HG03039 (cell line): ENCODE measurements around the gene MTSS2.

Experiments used
- ATAC-seq: cut with Tn5 transposase; IDR thresholded peaks from one replicate; pipeline ENCODE4 v1.9.1; 2021; ENCODE audit warnings: mild to moderate bottlenecking, moderate library complexity; ENCODE audit not compliant: unreplicated experiment

Gene MTSS2

DNA sequence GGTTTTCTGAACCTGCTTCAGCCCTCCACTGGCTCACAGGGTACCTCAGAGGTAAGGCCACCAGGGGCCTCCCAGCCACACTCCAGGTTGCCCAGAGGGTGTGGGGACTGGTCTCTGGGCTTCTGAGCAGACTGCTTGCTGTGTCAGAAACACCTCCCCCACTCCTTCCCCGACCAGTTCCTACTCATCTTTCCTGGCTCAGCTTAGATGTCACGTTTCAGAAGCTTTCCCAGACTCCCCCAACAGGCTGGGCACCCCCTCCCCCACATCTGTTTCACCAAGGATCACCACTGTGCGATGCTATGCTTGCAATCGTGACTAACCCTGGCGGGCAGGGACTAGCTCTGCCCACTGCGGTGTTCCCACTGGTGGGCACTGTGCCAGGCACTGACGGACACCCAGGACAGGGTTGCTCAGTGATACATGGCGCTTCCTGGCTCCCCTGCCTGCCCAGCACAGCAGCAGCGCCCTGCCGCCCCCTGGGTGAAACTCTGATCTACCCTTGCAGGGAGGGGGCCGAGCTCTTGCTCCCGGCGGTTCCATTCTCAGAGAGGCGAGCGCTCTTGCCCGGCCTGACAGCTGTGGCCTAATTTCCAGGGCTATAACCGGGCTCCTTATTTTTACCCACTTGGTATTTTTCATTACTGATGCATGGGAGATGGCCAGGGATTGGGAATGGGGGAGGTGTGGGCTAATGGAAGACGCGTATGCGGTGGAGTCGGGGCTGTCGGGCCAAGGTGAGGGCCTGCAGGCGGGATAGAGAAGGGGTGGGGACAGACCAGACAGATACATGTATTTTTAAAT lies 29.4 kb upstream of the MTSS2 start:
- ATAC-seq, result no peak

DNA sequence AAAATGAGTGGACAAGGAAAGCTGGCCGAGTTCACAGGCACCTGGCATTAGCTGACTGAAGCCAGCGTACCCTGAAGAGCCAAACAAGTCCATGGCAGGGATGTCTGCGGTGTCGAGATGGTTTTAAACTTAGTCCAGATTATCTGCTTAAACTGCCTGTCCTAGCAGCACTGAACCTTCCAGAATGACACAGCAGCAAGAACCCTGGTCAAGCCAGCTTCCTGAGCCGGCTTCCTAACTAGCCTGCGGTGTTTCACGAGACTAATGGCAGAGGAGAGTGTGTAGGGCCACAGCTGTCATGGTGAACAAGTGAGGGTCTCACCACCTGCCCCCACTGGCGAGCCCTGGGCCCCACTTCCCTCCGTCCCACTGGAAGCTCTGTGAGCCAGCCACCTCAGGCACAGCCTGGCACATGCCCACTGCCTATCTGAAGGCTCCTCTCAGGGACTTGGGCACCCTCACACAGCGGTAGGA lies 28.8 kb upstream of the MTSS2 start:
- ATAC-seq, result no peak

DNA sequence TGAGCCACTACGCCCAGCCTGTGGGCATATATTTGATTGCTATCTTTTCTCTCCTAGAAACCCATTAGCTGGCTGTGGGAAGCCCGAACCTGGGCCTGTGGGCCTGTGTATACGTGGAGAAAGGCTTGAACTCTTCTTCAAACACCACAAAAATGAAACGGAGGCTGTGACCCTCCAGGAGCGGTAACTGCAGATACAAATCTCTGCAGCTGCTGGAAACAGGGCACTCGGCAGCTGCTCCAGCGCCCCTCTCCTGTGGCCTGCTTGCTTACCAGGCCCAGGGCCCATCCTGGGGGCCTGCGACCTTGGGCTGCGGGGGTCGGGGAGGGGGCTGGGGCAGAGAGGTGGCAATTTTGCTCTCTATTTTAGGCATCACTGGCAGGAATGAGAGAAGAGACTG lies 28.0 kb upstream of the MTSS2 start:
- no peak for ATAC-seq

DNA sequence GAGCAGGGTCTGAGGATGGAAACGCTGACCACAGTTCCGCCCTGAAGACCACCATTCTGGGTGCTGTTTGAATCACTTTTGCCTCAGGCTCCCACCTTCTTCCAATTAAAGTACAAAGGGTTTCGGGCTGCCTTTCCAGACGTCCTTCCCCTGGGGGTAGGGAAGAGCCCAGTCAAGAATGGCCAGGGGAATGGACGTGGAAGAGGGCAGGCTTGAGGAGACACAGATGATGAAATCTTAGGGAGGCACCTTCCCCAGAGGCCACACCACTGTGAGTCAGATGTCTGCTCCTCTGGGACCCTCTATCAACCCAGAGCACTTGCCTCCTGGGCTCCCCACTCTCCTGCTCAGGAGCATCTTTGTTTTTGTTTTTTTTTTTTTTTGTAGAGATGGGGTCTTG lies 27.5 kb upstream of the MTSS2 start:
- ATAC-seq, result no peak

DNA sequence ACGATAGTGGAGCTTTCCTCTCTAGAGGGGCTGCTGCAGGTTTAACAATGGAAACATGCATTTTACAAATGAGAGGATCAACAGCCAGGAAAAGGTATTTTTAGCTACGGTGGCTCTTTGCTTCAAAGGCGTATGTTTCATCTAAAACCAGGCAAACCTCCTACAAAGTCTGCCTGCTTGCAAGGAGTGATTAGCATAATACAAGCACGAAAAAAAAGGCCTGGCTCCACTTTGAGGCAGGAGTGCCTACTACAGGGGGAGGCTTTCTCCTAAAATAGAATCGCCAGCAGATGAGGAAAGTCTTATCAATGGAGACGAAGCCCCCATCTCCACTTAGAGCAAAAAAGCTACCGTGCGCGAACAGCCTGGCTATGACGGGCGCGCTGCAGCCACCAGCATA lies 27.1 kb upstream of the MTSS2 start:
- no peak for ATAC-seq

DNA sequence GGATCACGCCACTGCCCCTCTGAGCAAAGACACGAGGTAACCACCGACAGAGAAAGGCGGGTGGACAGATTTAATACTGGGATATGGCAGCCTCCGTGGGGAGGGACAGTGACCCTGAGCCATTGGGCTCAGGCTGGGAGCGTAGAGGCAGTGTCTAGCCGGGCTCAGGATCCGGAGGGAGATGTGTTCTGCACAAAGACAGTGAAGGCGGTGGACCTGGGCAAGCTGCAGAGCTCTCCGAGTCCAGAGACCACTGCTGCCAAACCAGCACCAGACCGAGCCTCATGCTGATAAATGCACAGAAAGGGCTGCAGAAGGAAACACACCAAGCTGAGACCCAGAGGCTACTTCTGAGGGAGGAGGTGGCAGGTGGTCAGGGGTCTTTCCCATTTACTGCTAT lies 26.5 kb upstream of the MTSS2 start:
- ATAC-seq, result no peak

DNA sequence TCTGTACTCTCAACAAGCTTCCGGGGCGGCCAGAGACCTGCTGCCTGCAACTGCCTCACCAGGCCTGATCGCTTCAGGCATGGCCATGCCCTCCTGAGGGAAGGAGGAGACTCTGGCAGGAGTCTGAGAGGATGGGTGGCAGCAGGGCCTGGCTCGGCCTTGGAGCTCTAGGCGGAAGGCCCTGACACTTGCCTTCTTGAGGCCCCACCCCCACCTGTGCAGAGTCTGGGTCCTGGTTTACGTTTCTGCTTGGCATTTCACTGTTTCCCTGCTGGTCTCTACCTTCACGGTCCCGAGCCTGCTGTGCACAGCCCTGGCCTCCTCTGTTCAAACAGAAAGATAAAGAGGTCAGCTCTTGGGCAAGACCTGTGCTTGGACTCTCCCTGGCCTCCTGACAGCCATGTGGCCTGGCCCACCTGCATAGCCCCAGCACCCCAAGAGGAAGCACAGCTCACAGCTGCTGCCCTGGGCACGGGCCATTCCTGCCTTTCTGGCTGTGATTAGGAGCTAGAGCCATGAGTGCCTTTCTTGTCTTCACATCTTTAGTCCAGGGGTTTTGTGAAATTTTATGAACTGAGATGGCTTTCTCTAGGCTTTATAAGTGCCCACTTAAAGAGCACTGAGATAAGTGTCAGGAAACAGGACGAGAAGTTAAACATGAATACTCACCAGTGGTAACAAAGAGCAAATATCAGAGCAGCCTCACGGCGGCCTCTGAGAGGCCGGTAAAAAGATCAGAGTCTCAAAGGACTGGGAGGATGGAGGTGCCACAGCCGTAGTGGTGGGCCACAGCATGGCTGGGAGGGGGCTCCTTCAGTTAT lies 25.6 kb upstream of the MTSS2 start:
- no peak for ATAC-seq

DNA sequence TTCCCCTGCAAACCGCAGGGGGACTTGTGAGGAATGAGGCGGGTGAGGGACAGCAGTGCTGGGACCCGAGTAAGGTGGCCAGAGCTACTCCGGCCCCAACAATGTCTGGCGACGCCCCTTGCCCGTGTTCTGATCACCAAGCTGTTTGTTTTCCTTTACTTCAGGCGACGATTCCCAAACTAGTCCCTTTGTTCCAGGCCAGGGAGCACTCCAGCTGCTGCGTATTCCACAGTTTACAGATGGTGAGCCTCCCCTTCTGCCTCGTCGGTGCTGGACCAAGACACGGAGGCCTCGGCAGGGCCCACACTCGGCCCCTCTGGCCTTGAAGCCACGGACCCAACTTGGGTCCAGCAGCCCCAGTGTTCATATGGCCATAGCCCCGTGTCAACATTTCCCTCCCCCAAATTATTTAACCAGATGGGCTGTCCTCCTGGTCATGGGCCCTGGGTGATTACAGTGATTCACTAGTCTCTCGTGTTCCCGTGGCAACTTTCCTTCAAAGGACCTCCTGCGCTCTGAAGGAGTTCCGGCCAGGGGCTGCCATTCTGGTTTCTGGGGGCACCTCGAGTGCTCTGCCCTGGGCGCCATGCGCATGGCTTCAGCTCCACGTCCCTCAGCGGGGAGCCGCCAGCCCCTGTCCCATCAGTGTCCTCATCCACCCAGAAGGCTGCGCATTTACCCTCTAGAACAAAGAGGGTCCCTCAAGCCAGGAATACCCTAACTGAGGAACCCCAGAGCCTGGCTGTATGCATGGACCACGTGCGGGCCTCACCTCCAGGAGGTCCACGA lies 24.8 kb upstream of the MTSS2 start:
- no peak for ATAC-seq

DNA sequence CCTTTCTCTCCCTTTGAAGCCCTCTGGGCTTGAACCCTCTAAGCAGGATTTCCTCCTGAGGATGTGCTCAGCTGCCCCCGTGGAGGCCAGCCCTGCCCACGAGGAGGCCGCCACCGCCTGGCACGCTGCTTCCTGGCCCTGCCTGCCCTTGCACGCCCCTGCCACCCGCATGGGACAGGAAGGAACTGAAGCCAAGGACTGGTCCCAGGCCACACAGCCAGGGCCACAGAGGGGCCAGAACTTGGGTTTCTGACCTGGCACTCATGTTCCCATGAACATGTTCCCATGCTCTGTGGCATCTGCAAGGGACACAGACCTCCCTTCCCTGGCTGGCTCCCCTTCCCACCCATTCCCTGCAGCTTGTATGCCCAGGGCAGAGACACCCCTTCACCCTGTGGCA lies 24.1 kb upstream of the MTSS2 start:
- ATAC-seq, result no peak

DNA sequence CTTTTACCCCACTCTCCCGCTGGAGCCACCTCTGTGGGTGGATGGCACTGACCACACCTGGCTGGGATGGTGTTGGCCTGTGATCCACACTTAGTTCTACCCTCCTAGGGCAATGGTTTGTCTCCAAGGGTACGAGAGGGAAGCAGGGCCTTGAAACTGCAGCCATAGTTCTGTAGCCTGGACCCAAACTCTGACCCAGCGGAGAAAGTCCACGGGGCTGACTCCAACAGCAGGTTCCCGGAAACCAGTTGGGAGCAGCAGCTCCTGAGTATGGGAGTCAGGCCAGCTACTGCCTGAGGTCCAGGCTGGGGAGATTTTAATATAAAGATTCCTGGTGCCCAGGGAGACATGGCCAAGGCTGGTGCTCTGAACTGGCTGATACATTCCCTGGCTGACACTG lies 23.6 kb upstream of the MTSS2 start:
- no peak for ATAC-seq

DNA sequence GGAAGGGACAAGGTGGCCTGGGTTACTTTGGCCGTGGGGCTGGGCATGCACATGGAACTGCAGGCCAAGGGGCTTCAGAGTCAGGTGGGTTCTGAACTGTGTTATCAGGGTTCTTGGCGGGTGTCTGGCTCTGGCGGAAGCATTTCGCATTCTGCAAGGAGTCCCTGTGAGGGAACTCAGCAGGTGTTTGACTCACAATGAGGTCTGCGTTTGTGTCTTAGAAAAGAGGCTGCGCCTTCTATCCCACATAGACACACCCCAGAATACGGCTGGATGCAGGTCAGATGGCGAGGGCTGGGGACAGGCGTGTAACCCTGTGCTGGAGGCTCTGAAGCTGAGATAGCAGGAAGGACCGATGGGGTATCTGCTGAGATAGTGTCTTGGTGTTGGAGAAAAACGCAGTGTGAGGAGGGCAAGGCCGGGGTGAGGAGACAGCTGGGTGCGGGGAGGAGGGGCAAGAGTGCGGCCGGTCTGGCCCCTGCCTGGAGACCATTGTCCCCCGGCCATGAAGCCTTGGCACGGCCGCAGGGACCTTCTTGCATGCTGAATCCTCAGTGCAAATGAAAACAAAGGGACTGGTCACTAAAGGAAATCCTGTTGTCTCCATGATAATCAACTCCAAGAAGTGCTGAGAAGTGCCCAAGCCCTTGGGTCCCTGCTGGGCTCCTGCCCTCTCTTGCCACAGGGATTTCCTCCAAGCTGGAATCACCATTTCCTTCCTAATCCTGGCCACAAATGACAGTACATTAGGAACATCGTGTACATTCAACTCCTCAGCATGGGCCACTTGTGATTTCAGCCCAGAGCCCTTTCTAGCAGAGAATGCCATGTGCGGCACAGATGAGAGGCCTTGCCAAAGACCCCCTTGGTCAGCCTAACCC lies 22.8 kb upstream of the MTSS2 start:
- no peak for ATAC-seq

DNA sequence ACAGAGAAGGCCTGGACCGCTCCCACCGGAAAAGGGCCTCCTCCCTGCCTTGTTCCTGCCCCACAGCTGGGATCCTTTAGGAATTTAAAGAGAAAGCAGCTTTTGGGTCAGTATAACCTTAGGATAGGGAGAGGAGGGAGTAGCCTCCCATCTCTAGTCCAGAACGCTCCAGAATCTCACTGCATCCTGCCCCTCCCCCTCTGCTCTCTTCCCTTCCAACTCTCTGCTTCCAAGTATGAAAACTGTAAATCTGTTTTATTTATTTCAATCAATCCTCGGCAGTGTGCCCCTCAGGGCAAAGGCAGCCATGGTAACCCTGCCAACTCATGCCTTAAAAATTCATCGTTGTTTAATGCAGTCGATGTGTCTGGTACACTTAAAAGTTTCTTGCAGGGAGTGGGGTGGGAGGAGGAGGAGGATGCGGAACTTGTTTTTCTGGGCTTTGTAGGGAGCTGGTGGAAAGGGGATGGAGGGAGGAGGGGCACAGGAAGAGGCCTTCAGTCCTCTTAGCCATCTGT lies 21.2 kb upstream of the MTSS2 start:
- no peak for ATAC-seq

DNA sequence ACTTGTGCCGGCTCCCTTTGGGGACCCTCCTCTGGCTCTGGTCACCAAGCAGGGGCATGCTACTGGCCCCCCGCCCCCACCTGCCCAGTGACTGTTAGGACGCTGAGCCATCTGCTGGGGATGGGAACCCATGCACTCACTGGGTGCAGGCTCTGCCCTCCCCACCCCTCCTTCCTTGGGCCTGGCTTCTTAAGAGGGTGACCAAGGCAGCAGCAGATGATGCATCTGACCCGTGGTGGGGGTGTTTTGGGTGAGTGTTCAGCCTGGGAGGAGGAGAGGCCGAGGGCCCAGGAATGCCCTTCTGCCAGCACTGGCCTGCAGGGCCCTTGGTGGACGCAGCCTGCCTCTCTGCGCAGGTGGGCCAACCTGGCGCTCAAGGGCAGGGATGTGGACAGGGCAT lies 19.2 kb upstream of the MTSS2 start:
- ATAC-seq, result no peak

DNA sequence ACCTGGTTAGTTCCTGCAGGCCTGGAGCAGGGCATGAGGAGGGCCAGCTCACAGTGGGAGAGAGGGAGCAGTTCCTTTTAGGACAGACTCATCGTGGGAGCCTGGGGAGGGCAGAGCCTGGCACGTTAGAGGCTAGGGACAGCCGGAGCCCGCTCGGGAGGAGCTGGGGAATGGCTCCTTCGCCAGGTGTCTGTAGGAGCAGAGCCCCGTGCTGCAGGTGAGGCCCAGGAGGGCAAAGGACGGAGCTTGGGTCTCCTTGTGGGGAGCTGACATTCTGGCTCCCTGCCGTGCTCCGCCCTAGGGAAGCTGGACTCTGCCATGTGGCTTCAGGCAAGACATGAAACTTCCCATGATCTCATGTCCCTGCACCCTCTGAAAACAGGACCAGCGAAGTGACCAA lies 18.7 kb upstream of the MTSS2 start:
- ATAC-seq, result no peak

DNA sequence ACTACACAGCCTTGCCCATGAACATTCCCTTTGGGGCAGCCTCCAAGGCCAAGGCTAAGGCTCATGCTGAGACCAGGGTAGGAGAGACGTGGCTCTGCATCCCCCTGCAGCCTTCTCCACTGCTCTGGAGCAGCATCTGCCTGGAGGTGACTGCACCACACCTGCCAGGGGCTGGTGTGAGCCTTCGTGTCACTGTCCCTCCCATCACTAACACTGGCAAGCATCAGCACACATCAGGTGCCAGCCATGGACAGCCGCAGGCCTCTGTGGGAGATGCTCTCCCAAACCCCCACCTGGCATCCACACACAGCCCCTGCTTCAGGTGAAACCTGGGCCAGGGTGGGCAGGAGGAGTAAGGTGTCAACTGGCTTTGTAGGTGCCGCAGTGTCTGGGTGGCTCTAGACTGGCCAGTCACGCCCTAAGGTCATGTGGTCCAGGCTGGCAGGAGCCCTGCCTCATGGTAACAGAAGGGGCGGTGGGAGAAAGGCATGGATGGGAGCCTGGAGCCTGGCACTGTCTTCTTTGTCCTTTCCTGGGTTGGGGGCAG lies 18.1 kb upstream of the MTSS2 start:
- no peak for ATAC-seq

DNA sequence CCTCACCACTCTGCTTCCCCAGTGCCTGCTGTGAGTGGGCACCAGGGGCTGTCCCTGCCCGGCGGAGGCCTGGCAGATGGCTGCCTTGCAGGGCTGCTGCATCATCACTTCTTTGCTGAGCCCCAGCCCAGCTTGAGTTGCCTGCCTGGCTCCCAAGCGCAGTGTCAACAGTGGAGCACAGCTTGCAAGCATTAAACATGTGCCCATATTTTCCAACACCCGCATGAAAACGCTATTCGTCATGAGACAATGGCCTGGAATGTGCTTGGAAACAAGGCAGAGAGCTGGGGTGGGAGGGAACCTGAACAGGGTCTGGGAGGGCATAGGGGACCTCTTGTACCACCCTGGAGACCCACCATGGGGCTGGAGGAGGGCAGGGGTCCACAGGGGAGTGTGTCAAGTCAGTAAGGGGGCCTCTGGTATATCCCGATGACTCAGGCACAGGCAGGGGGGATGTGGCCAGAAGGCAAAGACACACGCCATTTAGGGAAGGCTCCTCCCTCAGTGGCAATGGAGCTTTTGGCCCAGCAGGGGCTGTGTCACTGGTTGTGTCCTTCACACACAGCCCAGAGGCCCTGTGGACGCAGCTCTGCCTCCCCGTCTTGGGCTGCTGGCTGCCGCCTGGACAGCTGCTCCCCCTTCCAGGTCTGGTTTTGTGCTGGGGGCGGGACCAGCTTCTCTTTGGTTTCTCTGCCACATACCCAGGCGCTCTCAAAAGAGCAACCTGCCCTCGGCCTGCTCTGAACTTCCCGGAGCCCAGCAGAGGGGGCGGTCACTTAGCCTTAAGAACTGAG lies 17.4 kb upstream of the MTSS2 start:
- ATAC-seq, result no peak

DNA sequence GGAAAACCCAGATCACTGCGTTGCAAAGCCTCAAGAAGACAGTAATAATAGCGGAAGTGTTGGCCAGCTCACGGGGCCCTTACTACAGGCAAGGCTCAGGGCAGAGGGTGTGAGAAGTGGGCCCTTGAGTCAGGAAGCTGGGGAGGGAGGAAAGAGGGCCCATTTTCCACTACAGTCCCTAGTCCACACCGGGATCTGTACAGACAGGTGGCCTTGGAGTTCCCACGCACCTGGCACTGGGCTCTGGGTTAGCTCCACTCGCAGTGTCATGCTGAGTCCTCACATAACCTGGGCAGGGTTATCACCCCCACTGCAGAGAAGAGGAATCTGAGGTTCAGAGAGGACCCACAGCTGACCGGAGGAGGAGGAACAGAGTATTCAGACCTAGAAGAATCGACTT lies 16.8 kb upstream of the MTSS2 start:
- ATAC-seq, result no peak

DNA sequence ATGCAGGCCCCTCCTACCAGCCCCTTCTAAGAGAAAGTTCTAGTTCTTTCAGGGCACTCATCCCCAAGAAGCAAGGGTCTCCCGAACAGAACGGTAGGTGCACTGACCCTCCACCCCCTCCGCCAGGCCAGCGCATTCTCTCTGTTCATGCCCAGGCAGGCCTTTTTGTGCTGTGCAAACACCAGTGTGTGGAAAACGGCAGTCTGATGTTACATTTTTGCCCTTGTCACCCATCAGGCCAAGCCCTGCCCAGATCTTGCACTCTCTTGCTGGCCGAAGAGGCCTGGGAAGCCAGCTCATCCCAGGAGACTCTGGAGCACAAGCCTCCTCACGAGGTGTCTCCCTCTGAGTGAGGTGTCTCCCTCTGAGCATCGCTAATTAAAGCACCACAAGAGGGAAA lies 16.1 kb upstream of the MTSS2 start:
- ATAC-seq, result no peak

DNA sequence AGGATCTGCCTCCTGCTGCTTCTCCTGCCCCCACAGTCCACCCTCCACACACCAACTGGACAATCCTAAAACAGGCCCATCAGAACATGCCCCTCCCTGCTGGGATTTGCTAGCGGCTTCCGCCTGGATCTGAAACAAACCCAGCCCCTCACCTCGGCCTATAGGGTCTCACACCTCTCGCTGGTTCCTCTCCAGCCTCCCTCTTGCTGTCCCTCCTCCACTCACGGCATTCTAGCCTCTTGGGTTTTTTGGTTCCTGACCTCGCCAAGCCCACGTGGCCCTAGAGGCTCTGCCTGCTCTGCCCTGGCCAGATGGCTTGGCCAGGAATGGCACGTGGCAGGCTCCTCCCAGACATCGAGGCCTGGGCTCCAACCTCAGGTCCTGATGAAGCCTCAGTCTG lies 15.7 kb upstream of the MTSS2 start:
- ATAC-seq, result no peak
